ENCODE results near the gene LMTK2.

LMTK2 gene

DNA sequence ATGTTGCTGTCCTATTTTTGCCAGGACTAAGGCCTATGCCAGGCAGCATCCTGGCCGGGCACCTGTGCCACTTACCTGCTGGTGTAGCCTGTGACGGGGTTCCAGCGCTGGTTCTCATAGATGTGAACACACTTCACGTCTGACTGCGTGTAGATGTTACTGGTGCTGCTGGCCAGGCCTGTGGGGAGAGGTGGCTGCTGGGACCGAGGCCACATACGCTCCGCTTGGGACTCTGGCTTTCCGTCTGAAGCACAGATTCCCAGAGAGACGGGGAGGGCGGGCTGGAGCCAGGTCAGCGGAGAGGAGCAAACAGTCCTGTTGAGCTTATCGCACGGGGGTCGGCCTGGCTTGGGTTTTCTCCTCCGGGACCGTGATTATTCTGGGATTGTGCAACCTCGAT, 121.3 kb downstream of the LMTK2 start:
- TF ChIP-seq, protein P1, sequence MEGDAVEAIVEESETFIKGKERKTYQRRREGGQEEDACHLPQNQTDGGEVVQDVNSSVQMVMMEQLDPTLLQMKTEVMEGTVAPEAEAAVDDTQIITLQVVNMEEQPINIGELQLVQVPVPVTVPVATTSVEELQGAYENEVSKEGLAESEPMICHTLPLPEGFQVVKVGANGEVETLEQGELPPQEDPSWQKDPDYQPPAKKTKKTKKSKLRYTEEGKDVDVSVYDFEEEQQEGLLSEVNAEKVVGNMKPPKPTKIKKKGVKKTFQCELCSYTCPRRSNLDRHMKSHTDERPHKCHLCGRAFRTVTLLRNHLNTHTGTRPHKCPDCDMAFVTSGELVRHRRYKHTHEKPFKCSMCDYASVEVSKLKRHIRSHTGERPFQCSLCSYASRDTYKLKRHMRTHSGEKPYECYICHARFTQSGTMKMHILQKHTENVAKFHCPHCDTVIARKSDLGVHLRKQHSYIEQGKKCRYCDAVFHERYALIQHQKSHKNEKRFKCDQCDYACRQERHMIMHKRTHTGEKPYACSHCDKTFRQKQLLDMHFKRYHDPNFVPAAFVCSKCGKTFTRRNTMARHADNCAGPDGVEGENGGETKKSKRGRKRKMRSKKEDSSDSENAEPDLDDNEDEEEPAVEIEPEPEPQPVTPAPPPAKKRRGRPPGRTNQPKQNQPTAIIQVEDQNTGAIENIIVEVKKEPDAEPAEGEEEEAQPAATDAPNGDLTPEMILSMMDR (IDR thresholded peaks at IDR 0.05; ENCODE audit: insufficient read depth, low read length, poor library complexity, severe bottlenecking) = no peak
- TF ChIP-seq EZH2phosphoT487 (conservative IDR thresholded peaks at IDR 0.05; ENCODE audit: low read length) = no peak
- no peak overlapping the region for H3K9ac ChIP-seq (ENCODE audit: low read length)
- no peak overlapping the region for H3K4me3 ChIP-seq (ENCODE audit: insufficient read depth, low read length, poor library complexity, severe bottlenecking)
- H3K9me2 ChIP-seq (replicated peaks; ENCODE audit: insufficient read depth, low read length) = no peaks in the 10 kb centered on the region
- H3K27ac ChIP-seq (ENCODE audit: low read depth, low read length) = no peak overlapping the region
- no peaks in the 10 kb centered on the region for H3K9me3 ChIP-seq (ENCODE audit: insufficient read depth, low read length)
- no peaks in the 10 kb centered on the region for H3K79me2 ChIP-seq (ENCODE audit: insufficient read depth, low read length)
- no peak overlapping the region for H3K4me2 ChIP-seq (ENCODE audit: low read depth, low read length, poor library complexity, severe bottlenecking)
- H4K20me1 ChIP-seq (ENCODE audit: low read depth, low read length) = no peaks in the 10 kb centered on the region
- no peaks in the 10 kb centered on the region for H3K27me3 ChIP-seq (ENCODE audit: low read length)
- H3K36me3 ChIP-seq (ENCODE audit: low read length) = no peaks in the 10 kb centered on the region
- H3F3A ChIP-seq (ENCODE audit: insufficient read depth) = no peaks in the 10 kb centered on the region
- H2AFZ ChIP-seq (ENCODE audit: low read depth, low read length, severe bottlenecking) = no peak overlapping the region

DNA sequence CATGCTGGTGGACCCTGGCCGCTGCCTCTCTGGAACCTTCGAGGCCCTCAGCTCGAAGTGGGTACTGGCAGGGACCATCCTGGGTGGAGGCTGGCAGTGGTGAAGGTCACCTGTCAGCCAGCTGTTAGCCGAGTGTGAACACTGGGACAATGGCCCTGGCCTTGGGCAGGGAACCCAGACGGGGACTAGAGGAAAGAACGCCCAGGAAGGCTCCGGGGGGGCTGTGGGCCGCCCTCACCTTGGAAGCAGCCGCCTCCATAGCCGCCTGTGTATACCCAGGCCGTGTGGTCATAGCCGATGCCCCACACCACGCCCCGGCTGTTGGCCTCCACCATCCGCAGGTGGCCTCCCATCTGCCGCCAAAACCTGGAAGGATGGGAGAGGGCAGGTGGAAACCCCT, 122.1 kb downstream of the LMTK2 start:
- no peak overlapping the region for H3K4me2 ChIP-seq (ENCODE audit: low read depth, low read length, poor library complexity, severe bottlenecking)

GRCh38 chr7:98229441-98229840, 122.8 kb downstream of the LMTK2 start:
- TF ChIP-seq, protein P1 (IDR thresholded peaks at IDR 0.05; ENCODE audit: insufficient read depth, low read length, poor library complexity, severe bottlenecking) = no peak
- no peak for TF ChIP-seq EZH2phosphoT487 (conservative IDR thresholded peaks at IDR 0.05; ENCODE audit: low read length)
- Histone ChIP-seq H3K9ac (ENCODE audit: low read length) (no peak overlapping the region), H2AFZ (ENCODE audit: low read depth, low read length, severe bottlenecking) (no peak overlapping the region), H3K9me3 (ENCODE audit: insufficient read depth, low read length) (no peaks in the 10 kb centered on the region), H3K79me2 (ENCODE audit: insufficient read depth, low read length) (no peaks in the 10 kb centered on the region), H3F3A (ENCODE audit: insufficient read depth) (no peaks in the 10 kb centered on the region), H3K4me2 (ENCODE audit: low read depth, low read length, poor library complexity, severe bottlenecking) (no peak overlapping the region), H3K27me3 (ENCODE audit: low read length) (no peaks in the 10 kb centered on the region), H3K9me2 (replicated peaks; ENCODE audit: insufficient read depth, low read length) (no peaks in the 10 kb centered on the region), H3K4me3 (ENCODE audit: insufficient read depth, low read length, poor library complexity, severe bottlenecking) (no peak overlapping the region), H3K36me3 (ENCODE audit: low read length) (no peaks in the 10 kb centered on the region), H4K20me1 (ENCODE audit: low read depth, low read length) (no peaks in the 10 kb centered on the region), H3K27ac (ENCODE audit: low read depth, low read length) (no peak overlapping the region)

More for the DNA sequence above, 122.1 kb downstream of the LMTK2 start:
- no peak overlapping the region for H3K9ac ChIP-seq (ENCODE audit: low read length)
- no peaks in the 10 kb centered on the region for H3K27me3 ChIP-seq (ENCODE audit: low read length)
- no peaks in the 10 kb centered on the region for H3F3A ChIP-seq (ENCODE audit: insufficient read depth)
- no peaks in the 10 kb centered on the region for H3K79me2 ChIP-seq (ENCODE audit: insufficient read depth, low read length)
- H3K9me2 ChIP-seq (replicated peaks; ENCODE audit: insufficient read depth, low read length) = no peaks in the 10 kb centered on the region
- H4K20me1 ChIP-seq (ENCODE audit: low read depth, low read length) = no peaks in the 10 kb centered on the region
- no peak for TF ChIP-seq EZH2phosphoT487 (conservative IDR thresholded peaks at IDR 0.05; ENCODE audit: low read length)
- TF ChIP-seq, protein P1 (IDR thresholded peaks at IDR 0.05; ENCODE audit: insufficient read depth, low read length, poor library complexity, severe bottlenecking) = no peak
- no peaks in the 10 kb centered on the region for H3K9me3 ChIP-seq (ENCODE audit: insufficient read depth, low read length)
- no peak overlapping the region for H3K27ac ChIP-seq (ENCODE audit: low read depth, low read length)
- H3K4me3 ChIP-seq (ENCODE audit: insufficient read depth, low read length, poor library complexity, severe bottlenecking) = no peak overlapping the region
- H3K36me3 ChIP-seq (ENCODE audit: low read length) = no peaks in the 10 kb centered on the region
- H2AFZ ChIP-seq (ENCODE audit: low read depth, low read length, severe bottlenecking) = no peak overlapping the region

All from SU-DHL-6 (cell line).